Tibial artery (tissue), 4 donors: ENCODE measurements around the gene ARFGAP1.
A peak's percentile ranks its signal among the peaks of the same experiment; 100 is the strongest.

Source experiments
- DNase-seq, 2 donors: peaks; one replicate each; pipeline ENCODE4 v3.0.0-alpha.2; 2019
- H3K27ac ChIP-seq, 2 donors: fragments of 200-600 bp; sonication (generic) in 1 of 2; 1 replicate in 1 of 2; 2 replicates in 1 of 2; pipeline ENCODE4 v1.5.1; 2018 to 2019; ENCODE audit warnings: mild to moderate bottlenecking in 1 of 2
- H3K27me3 ChIP-seq, 2 donors: fragments of 200-600 bp; sonication (generic) in 1 of 2; one replicate each; pipeline versions ENCODE4 v1.5.1 to v1.6.0; 2016 to 2019
- H3K36me3 ChIP-seq, 3 donors: fragments of 200-600 bp; sonication (generic) in 2 of 3; one replicate each; pipeline ENCODE4 v1.5.1; 2016 to 2019; ENCODE audit warnings: mild to moderate bottlenecking in 2 of 3
- H3K4me1 ChIP-seq, 4 donors: fragments of 200-600 bp; sonication (generic) in 2 of 4; 1 replicate in 3 of 4; 2 replicates in 1 of 4; pipeline ENCODE4 v1.5.1; 2016 to 2019
- H3K4me3 ChIP-seq, 2 donors: fragments of 200-600 bp; sonication (generic) in 1 of 2; 1 replicate in 1 of 2; 2 replicates in 1 of 2; pipeline ENCODE4 v1.5.1; 2018 to 2019; ENCODE audit warnings: mild to moderate bottlenecking in 2 of 2
- H3K9me3 ChIP-seq, 3 donors: fragments of 200-600 bp; sonication (generic) in 1 of 3; one replicate each; pipeline ENCODE4 v1.5.1; 2016 to 2019
- CTCF ChIP-seq, 2 experiments: fragments of 200-600 bp in 1 of 2; fragments of 450-650 bp in 1 of 2; IDR thresholded peaks; one replicate each; pipeline ENCODE4 v1.5.1; 2017 to 2019; ENCODE audit warnings: antibody characterized with exemption in 2 of 2, mild to moderate bottlenecking in 1 of 2, moderate library complexity in 1 of 2
- intact Hi-C: fragments of 100-400 bp; cut with DNase I; formaldehyde crosslinking; loops from one replicate; pipeline ENCODE4 v1.15.0; 2023; ENCODE audit warnings: low total_unique reads

The ARFGAP1 gene

GRCh38 chr20:63290136-63290676, 17.6 kb downstream of the ARFGAP1 start:
- intact Hi-C loops, result no loop called here
- Histone ChIP-seq H3K36me3 (peaks cover 27 to 43% (median 40%) of the 10 kb centered on the region in 3 donors), H3K27me3 (peaks cover 0 to 35% of the 10 kb centered on the region in 2 donors), H3K4me3 (no peak overlapping the region), H3K4me1 (no peaks in the 10 kb centered on the region), H3K9me3 (no peaks in the 10 kb centered on the region), H3K27ac (no peak overlapping the region)
- TF ChIP-seq CTCF (IDR thresholded peaks at IDR 0.05), result no peak
- no peak for DNase-seq

- intact Hi-C loops, result no loop called here
- H3K27me3 ChIP-seq, result peaks cover 0 to 42% of the 10 kb centered on the region in 2 donors
- H3K4me1 ChIP-seq, result peaks cover 0 to 3% (median 0%) of the 10 kb centered on the region in 4 donors
- no peaks in the 10 kb centered on the region for H3K9me3 ChIP-seq
- peaks cover 20 to 36% (median 34%) of the 10 kb centered on the region in 3 donors for H3K36me3 ChIP-seq
- no peak overlapping the region for H3K27ac ChIP-seq
- DNase-seq, result no peak
- no peak overlapping the region for H3K4me3 ChIP-seq
- TF ChIP-seq CTCF (IDR thresholded peaks at IDR 0.05), result peak; percentile 36 to 53
These were observed 18.3 kb downstream of the ARFGAP1 start for GRCh38 chr20:63290677-63291472.

GRCh38 chr20:63291811-63292210, 19.2 kb downstream of the ARFGAP1 start:
- no peak for TF ChIP-seq CTCF (IDR thresholded peaks at IDR 0.05)
- no peaks in the 10 kb centered on the region for H3K9me3 ChIP-seq
- H3K27ac ChIP-seq, result no peak overlapping the region
- intact Hi-C loops, result no loop called here
- H3K27me3 ChIP-seq, result peaks cover 0 to 50% of the 10 kb centered on the region in 2 donors
- no peak for DNase-seq
- H3K4me1 ChIP-seq, result peaks cover 0 to 5% (median 0%) of the 10 kb centered on the region in 4 donors
- peaks cover 16 to 27% (median 27%) of the 10 kb centered on the region in 3 donors for H3K36me3 ChIP-seq
- H3K4me3 ChIP-seq, result no peak overlapping the region

DNA sequence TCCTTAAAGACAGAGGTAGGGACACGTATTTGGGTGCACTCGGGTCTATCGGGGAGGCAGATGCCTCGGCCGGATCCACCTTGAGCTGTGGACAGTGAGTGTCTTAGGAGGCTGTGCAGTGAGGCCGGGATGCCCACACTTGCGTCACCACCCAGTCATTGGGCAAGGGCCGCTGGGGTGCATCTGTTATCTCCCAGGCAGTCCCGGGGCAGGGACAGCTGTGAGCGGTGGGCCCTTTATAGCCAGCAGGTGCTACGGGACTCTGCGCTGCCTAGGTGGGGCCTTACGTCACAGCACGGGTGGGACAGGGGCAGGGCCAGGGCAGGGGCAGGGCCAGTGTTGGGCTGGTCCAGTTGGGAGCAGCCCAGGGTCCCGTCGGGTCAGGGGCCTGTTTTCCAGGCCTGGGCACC, 19.7 kb downstream of the ARFGAP1 start:
- Histone ChIP-seq H3K27ac (no peak overlapping the region), H3K4me3 (no peak overlapping the region), H3K27me3 (peaks cover 0 to 55% of the 10 kb centered on the region in 2 donors), H3K4me1 (peaks cover 0 to 5% (median 0%) of the 10 kb centered on the region in 4 donors), H3K36me3 (peaks cover 16 to 26% (median 22%) of the 10 kb centered on the region in 3 donors), H3K9me3 (no peaks in the 10 kb centered on the region)
- DNase-seq, result no peak
- TF ChIP-seq CTCF (IDR thresholded peaks at IDR 0.05), result no peak
- intact Hi-C loops, result no loop called here

GRCh38 chr20:63292904-63293303, 20.3 kb downstream of the ARFGAP1 start, which contains the start of gene COL20A1:
TSS of gene COL20A1 (plus strand) at chr20:63293186. CDS start at chr20:63295108, 1,922 bp downstream.
- intact Hi-C loops, result no loop called here
- no peak within 1 kb of the TSS for H3K4me3 ChIP-seq
- peaks cover 10 to 20% (median 16%) of the 10 kb centered on the region in 3 donors for H3K36me3 ChIP-seq
- H3K27me3 ChIP-seq, result peaks cover 0 to 61% of the 10 kb centered on the region in 2 donors
- no peaks in the 10 kb centered on the region for H3K9me3 ChIP-seq
- TF ChIP-seq CTCF (IDR thresholded peaks at IDR 0.05), result no peak
- DNase-seq, result no peak
- no peak within 1 kb of the TSS for H3K27ac ChIP-seq
- peaks cover 0 to 5% (median 0%) of the 10 kb centered on the region in 4 donors for H3K4me1 ChIP-seq
